ENCODE results near the gene CMTM8.
A peak's percentile ranks its signal among the peaks of the same experiment; 100 is the strongest.

Gene CMTM8

GRCh38 chr3:32302601-32303398 is 64.3 kb downstream of the CMTM8 start:
- DNase-seq, result no peak
- no peaks in the 10 kb centered on the region for H3K36me3 Mint-ChIP-seq (ENCODE audit: low read depth)
- no peak for ATAC-seq
- peaks cover 34% of the 10 kb centered on the region for H3K4me1 Mint-ChIP-seq
- H3K9me3 Mint-ChIP-seq, result no peaks in the 10 kb centered on the region
- peak overlapping the region; percentile 41 for H3K4me3 Mint-ChIP-seq
- peak overlapping the region; percentile 19 for H3K27ac Mint-ChIP-seq
- H3K27me3 Mint-ChIP-seq, result no peaks in the 10 kb centered on the region

GRCh38 chr3:32303399-32303747 is 64.9 kb downstream of the CMTM8 start:
- H3K4me1 Mint-ChIP-seq, result peaks cover 33% of the 10 kb centered on the region
- DNase-seq, result no peak
- no peaks in the 10 kb centered on the region for H3K27me3 Mint-ChIP-seq
- peak overlapping the region; percentile 41 for H3K4me3 Mint-ChIP-seq
- peak overlapping the region; percentile 19 for H3K27ac Mint-ChIP-seq
- no peaks in the 10 kb centered on the region for H3K36me3 Mint-ChIP-seq (ENCODE audit: low read depth)
- no peaks in the 10 kb centered on the region for H3K9me3 Mint-ChIP-seq
- no peak for ATAC-seq

GRCh38 chr3:32303977-32304881 is 65.7 kb downstream of the CMTM8 start:
- Mint-ChIP-seq H3K4me1 (peaks cover 33% of the 10 kb centered on the region), H3K4me3 (no peak overlapping the region), H3K27me3 (no peaks in the 10 kb centered on the region), H3K27ac (no peak overlapping the region), H3K36me3 (ENCODE audit: low read depth) (no peaks in the 10 kb centered on the region), H3K9me3 (no peaks in the 10 kb centered on the region)
- ATAC-seq (no peak), DNase-seq (no peak)

GRCh38 chr3:32305361-32305876 is 66.9 kb downstream of the CMTM8 start:
- H3K27me3 Mint-ChIP-seq, result no peaks in the 10 kb centered on the region
- H3K4me3 Mint-ChIP-seq, result no peak overlapping the region
- no peak overlapping the region for H3K27ac Mint-ChIP-seq
- peak; percentile 46 for ATAC-seq
- no peaks in the 10 kb centered on the region for H3K9me3 Mint-ChIP-seq
- no peak for DNase-seq
- H3K36me3 Mint-ChIP-seq (ENCODE audit: low read depth), result no peaks in the 10 kb centered on the region
- H3K4me1 Mint-ChIP-seq, result peaks cover 33% of the 10 kb centered on the region

DNA sequence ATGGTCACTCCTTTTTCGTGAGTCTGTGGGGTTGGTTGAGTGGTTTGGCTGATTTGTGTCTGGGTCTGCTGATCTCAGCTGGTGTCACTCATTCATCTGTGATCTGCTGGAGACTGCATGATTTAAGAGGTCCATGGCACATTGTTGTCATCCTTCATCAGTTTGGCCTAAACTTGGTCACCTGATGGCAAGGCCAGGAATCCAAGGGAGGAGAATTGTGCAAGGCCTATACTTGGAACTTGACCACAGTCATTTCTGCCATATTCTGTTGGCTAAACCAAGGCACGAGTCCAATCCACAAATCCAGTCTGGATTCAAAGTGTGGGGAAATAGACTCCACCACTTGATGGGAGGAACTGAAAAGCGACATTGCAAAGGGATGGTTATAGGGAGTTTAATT is 67.6 kb downstream of the CMTM8 start:
- no peak overlapping the region for H3K4me3 Mint-ChIP-seq
- DNase-seq (no peak), ATAC-seq (no peak)
- no peaks in the 10 kb centered on the region for H3K27me3 Mint-ChIP-seq
- no peaks in the 10 kb centered on the region for H3K36me3 Mint-ChIP-seq (ENCODE audit: low read depth)
- H3K27ac Mint-ChIP-seq, result no peak overlapping the region
- H3K4me1 Mint-ChIP-seq, result peaks cover 33% of the 10 kb centered on the region
- H3K9me3 Mint-ChIP-seq, result no peaks in the 10 kb centered on the region

GRCh38 chr3:32307591-32307990 is 69.1 kb downstream of the CMTM8 start:
- Mint-ChIP-seq H3K4me3 (no peak overlapping the region), H3K36me3 (ENCODE audit: low read depth) (no peaks in the 10 kb centered on the region), H3K9me3 (no peaks in the 10 kb centered on the region), H3K27me3 (no peaks in the 10 kb centered on the region), H3K27ac (no peak overlapping the region), H3K4me1 (peaks cover 27% of the 10 kb centered on the region)
- no peak for DNase-seq
- no peak for ATAC-seq

- H3K27me3 Mint-ChIP-seq, result no peaks in the 10 kb centered on the region
- DNase-seq, result no peak
- H3K36me3 Mint-ChIP-seq (ENCODE audit: low read depth), result no peaks in the 10 kb centered on the region
- no peak for ATAC-seq
- H3K4me1 Mint-ChIP-seq, result peaks cover 26% of the 10 kb centered on the region
- no peak overlapping the region for H3K27ac Mint-ChIP-seq
- no peaks in the 10 kb centered on the region for H3K9me3 Mint-ChIP-seq
- no peak overlapping the region for H3K4me3 Mint-ChIP-seq
Measured at GRCh38 chr3:32308378-32308777, 69.9 kb downstream of the CMTM8 start.

DNA sequence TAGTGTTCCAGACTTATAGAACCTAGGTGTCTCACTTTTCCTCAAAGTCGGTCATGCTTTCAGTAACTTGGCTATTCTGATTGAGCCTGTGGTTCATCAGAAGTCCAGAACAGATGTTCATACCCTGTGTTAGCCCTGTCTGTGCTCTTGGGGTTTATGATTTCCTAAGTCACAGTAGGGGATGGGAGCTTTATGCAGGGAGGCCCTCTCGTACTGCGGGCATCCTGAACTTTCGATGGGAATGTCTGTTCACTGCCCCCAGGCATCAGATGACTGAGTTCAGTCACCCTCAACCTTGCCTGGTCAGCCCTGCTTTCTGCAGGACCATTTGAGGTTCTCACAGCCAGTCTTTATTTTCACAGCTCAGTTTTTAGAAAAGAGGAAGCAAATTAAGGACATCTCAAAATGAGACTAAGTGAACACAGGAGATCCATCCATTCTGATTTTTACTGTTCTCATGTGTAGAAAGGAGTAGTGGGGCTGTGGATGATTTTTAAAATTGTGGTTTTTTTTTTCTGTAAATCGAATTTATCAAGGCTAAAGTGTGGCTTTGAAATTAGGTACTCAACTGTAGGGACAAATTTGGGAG is 71.3 kb downstream of the CMTM8 start:
- Mint-ChIP-seq H3K27ac (no peak overlapping the region), H3K27me3 (no peaks in the 10 kb centered on the region), H3K9me3 (no peaks in the 10 kb centered on the region), H3K4me3 (no peak overlapping the region), H3K36me3 (ENCODE audit: low read depth) (no peaks in the 10 kb centered on the region), H3K4me1 (peaks cover 26% of the 10 kb centered on the region)
- DNase-seq, result no peak
- ATAC-seq, result no peak

- H3K9me3 Mint-ChIP-seq, result no peaks in the 10 kb centered on the region
- H3K4me1 Mint-ChIP-seq, result peaks cover 24% of the 10 kb centered on the region
- H3K27me3 Mint-ChIP-seq, result no peaks in the 10 kb centered on the region
- ATAC-seq (no peak), DNase-seq (no peak)
- H3K36me3 Mint-ChIP-seq (ENCODE audit: low read depth), result no peaks in the 10 kb centered on the region
- no peak overlapping the region for H3K4me3 Mint-ChIP-seq
- no peak overlapping the region for H3K27ac Mint-ChIP-seq
Measured at GRCh38 chr3:32310336-32310735, 71.9 kb downstream of the CMTM8 start.

GRCh38 chr3:32310918-32311839 is 72.7 kb downstream of the CMTM8 start:
- ATAC-seq (no peak), DNase-seq (no peak)
- Mint-ChIP-seq H3K27me3 (no peaks in the 10 kb centered on the region), H3K27ac (no peak overlapping the region), H3K9me3 (no peaks in the 10 kb centered on the region), H3K4me1 (peaks cover 22% of the 10 kb centered on the region), H3K4me3 (no peak overlapping the region), H3K36me3 (ENCODE audit: low read depth) (no peaks in the 10 kb centered on the region)

DNA sequence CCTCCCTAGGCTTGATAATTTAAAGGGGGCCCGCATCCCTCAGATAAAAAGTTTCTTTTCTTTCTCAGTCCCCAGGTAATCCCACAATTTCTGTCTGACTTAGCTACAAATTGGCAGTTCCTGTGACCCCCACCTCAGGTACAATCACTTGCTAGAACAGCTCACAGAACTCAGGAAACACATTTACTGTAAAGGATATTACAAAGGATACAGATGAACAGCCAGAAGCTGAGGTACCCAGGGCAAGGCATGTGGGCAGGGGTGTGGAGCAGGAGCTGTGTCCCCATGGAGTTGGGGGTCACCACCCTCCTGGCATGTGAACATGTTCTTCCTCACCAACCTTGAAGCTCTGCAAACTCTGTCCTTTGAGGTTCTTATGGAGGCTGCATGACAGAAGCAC is 73.8 kb downstream of the CMTM8 start:
- H3K9me3 Mint-ChIP-seq, result no peaks in the 10 kb centered on the region
- no peak overlapping the region for H3K4me3 Mint-ChIP-seq
- ATAC-seq (no peak), DNase-seq (no peak)
- peaks cover 20% of the 10 kb centered on the region for H3K4me1 Mint-ChIP-seq
- no peak overlapping the region for H3K27ac Mint-ChIP-seq
- H3K27me3 Mint-ChIP-seq, result no peaks in the 10 kb centered on the region
- H3K36me3 Mint-ChIP-seq (ENCODE audit: low read depth), result no peaks in the 10 kb centered on the region

- Mint-ChIP-seq H3K36me3 (ENCODE audit: low read depth) (no peaks in the 10 kb centered on the region), H3K4me1 (peaks cover 20% of the 10 kb centered on the region), H3K9me3 (no peaks in the 10 kb centered on the region), H3K4me3 (no peak overlapping the region), H3K27me3 (no peaks in the 10 kb centered on the region), H3K27ac (no peak overlapping the region)
- DNase-seq, result no peak
- no peak for ATAC-seq
Measured at GRCh38 chr3:32313169-32313568, 74.7 kb downstream of the CMTM8 start.

- Mint-ChIP-seq H3K9me3 (no peaks in the 10 kb centered on the region), H3K27ac (peak overlapping the region; percentile 61), H3K36me3 (ENCODE audit: low read depth) (no peaks in the 10 kb centered on the region), H3K4me3 (peak overlapping the region; percentile 66), H3K27me3 (no peaks in the 10 kb centered on the region), H3K4me1 (peaks cover 20% of the 10 kb centered on the region)
- DNase-seq (no peak), ATAC-seq (peak; percentile 95)
Measured at GRCh38 chr3:32313723-32314473, 75.4 kb downstream of the CMTM8 start.

Data from activated naive CD8-positive, alpha-beta T cell treated with anti-CD3 and anti-CD28 coated beads, Interleukin-2, amount 50 U/mL, for 24 hours (primary cell).